T-helper 1 cell treated with Interleukin-12 subunit alpha and Interleukin-12 subunit beta and Interleukin-4 antibody, amounts not matched to agents 30 ng/mL and 1 ng/mL, for 36 hours (primary cell): ENCODE results near the gene RNF121. TPM values are rescaled to one million over a fixed set of nuclear protein-coding genes. Genes with fewer than 3 reads are reported as not detected.

Experiments used
- intact Hi-C: fragments of 100-400 bp; cut with micrococcal nuclease; formaldehyde crosslinking; loops from one replicate; pipeline ENCODE4 v1.15.1; 2024
- total RNA-seq: library from RNA; stranded (reverse); gene quantifications from 2 replicates; pipeline ENCODE4 v1.2.3, GENCODE V29; 2022

Gene RNF121
- total RNA-seq, 1 donor from 2014 or later, result 41.2 TPM

DNA sequence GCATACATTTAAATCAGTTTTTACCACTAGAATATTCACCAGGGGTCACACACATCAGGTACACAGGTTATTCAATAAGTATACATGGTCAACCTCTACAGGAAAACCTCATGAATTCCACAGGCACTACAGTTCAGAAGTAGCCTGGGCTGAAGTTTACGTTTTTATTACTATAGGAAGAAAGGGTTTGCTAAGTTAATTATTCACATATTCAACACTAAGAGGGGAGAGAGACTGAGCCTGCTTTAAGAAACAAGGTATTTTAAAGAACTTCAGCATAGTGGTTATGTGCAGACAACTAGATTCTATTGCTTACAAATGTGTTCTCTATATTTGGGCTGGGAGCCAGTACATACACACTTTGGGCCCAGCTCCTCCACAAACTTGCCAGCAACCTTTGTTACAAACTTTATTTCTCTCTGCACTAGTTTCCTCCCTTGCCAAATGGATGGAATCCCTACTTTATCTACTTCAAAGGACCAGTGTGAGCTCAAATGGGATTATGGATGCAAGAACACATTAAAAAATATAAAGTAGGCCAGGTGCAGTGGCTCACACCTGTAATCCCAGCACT is 101.7 kb downstream of the RNF121 start:
- intact Hi-C loops, result no loop called here

DNA sequence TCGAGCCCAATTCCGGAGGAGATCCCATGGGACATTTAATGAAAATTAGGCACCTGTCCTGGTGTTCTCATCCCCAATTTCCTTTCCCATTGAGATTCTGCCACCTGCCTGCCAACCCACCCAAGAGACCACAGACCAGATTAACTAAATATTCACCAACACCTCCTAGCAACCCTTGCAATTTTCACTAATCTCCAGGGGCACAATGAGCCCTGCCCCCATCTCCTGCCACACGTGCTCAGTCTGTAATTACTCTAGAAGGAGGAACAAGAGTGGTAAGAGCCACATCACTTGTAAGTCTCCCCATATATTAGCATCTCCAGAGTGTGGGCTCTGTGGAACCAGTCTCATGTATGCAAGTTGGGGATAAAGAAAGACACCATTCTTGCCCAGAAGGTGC is 107.8 kb downstream of the RNF121 start:
- intact Hi-C loops, result no loop called here

- intact Hi-C loops, result no loop called here
Observed at GRCh38 chr11:72037554-72038311, 108.9 kb downstream of the RNF121 start.

GRCh38 chr11:72038491-72038890 is 109.6 kb downstream of the RNF121 start:
- intact Hi-C loops, result no loop called here

DNA sequence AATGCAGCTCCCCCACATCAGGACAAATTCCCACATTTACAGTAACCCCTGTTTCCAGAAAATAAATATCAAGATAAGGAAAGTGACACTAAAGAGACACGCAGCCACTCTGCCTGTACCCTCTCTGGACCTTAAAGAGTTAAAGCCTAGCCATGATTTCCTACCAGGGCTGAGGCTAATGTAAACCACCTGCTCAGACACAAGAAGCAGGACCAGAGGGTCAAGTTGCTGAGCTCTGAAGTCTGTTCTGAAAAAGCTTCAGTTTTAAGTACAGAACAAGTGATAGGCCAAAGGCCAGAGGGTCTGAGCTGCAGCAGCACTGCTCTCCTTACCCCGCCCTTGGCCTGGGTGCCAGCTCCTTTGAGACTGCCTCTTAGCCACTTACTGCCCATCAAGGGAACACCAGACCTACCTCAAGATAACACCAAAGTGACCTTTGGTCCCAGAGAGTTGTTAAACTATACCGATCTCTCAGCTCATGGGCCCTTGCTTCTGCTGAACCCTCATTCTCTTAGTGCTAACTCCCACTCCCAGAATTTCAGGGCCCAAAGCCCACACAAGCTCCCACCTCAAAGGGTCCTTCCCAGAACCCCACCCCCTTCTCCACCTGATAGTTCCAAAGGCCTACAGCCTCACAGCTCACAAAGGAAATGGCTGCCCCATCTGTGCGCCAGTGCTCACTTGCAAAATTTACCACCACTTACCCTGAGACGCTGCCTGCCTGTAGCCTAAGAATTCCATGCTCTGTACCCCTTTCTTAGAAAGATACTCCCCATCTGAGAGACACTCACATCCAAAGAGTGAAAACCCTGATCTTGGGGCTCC is 110.4 kb downstream of the RNF121 start:
- intact Hi-C loops, result no loop called here

DNA sequence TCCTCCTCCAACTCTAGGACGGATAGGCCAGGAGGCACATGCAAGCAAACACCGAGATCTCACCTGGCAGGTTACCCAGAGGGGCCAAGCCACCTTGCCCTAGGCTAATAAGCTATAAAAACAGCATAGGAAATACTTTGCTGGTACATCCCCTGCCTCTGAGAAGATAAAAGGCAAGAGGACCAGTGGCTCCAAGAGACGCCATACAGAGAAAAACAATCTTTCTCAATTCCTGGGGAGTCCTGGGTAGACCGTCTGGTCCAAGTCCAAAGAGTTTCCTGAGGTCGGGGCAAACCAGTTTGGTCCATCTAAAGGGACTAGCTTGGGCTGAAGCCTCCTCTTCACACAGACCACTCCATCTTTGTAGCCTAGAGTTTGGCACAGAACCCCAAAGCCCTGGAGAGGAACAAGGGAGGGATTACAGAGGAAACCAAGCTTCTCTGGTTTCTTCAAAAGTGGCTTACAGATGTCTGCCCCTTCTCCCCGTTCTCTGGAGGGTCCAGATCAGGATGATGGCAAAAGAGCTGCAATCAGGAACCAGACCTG is 111.1 kb downstream of the RNF121 start:
- intact Hi-C loops, result loop anchor here (1.0 to 5.0 kb wide), 7 partner anchors 15 to 394 kb away; partner anchors contain the start of genes ANAPC15, CLPB and LAMTOR1

GRCh38 chr11:72040491-72041363 is 111.9 kb downstream of the RNF121 start:
- intact Hi-C loops, result loop anchor here (1.0 to 5.0 kb wide), 8 partner anchors 15 to 394 kb away; partner anchors contain the start of genes ANAPC15, CLPB, LAMTOR1 and LRRC51

DNA sequence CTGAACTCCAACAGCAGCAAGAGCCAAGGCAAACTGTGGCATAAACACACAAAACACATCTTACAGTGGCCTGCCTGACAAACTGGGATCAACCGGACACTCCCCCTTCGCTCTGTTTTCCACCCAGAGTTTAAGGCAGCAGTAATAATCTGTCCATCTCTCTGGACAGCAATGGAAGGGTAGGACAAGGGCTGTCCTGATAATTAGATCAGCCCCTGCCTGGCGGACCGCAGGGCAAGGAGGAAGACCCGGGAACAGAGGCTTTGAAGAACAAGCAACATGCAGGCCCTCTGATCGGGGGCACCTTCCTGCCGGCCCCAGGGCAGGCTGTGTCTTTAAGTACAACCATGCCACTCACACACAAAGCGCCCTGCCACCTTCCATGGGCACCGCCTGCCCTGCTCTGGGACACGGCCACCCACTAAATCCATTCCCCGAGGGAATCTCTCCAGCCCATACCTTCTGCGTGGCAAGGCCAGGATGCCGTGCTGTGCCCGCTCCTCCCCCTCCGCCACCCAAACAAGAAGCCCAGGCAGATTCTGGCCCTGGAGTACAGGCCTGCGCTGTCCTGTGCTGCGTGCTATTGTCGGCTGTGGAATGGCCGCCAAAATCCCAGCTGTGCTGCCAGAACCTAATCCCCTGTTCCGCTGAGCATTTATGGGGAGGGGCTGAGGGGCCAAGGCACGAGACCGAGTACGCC is 112.7 kb downstream of the RNF121 start:
- intact Hi-C loops, result loop anchor here (1.0 to 5.0 kb wide), 3 partner anchors 39 to 113 kb away; partner anchors contain the start of genes LRRC51, NUMA1 and XNDC1N

DNA sequence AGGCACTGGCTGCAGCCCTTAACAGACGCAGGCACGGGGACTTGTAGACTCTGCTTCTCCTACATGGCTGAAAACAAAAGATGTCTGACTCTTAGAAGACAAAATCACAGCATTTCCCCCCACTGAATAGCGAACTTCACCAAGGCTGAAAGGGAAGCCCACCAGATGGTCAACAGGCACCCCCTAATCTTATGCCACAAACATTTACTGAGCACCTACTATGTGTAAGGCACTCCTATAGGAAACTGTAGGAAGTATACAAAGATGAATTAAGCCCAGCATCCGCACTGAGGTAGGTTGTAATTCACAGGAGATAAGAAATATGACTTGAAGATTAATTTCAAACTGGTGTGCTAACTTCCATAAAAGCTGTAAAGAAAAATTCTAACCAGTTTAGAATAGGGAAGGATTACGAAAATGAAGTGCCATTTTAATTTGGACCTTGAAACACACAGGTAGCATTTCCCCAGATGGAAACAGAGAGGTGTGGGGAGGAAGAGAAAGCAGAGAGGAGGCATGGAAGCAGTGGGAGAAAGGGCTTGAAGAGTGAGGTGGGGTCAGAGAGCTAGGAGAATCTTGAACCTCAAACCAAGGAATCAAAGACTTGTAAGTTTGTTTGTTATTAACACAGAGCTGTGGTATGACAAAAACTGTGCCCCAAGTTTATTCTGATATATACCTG is 113.4 kb downstream of the RNF121 start:
- intact Hi-C loops, result loop anchor here (1.0 to 5.0 kb wide), 2 partner anchors 100 to 114 kb away; partner anchors contain the start of gene XNDC1N

DNA sequence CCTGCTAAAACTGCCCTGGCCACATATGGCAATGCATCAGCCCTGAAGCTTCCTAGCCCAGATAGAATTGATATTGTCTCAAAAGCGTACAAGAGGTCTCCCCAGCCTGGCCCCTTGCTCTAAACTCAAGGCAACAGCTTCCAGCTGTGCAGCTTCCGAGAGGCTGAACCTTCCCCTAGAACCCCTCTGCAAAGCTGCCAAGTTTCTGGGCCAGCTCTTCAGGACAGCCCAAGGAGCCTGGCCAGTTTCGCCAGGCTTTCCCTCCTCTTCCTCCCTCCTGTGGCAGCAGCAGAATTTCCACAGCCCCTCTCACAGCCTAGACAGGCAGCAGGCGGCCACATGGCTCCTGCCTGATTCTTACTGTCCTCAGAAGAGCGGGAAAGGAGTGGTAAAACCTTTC is 117.0 kb downstream of the RNF121 start:
- intact Hi-C loops, result no loop called here

Other genes starting within 250 kb of the RNF121 start
- not detected in 2 replicates for gene DEFB108B, start 95.8 kb upstream of the RNF121 start, total RNA-seq
- not detected in 2 replicates for gene DEFB131B, start 50.6 kb upstream of the RNF121 start, total RNA-seq
- gene XNDC1N, start 452 bp upstream of the RNF121 start, total RNA-seq, result 15.1 and 21.5 TPM in 2 replicates
- gene IL18BP, start 69.9 kb downstream of the RNF121 start, total RNA-seq, result 19.2 and 22.8 TPM in 2 replicates
- 181 and 183 TPM in 2 replicates for gene NUMA1, start 151.5 kb downstream of the RNF121 start, total RNA-seq
- 6.2 and 6.7 TPM in 2 replicates for gene LRRC51, start 151.8 kb downstream of the RNF121 start, total RNA-seq
- gene LAMTOR1, start 174.3 kb downstream of the RNF121 start, total RNA-seq, result 81.5 and 82.6 TPM in 2 replicates
- gene TOMT, start 176.9 kb downstream of the RNF121 start, total RNA-seq, result not detected in 2 replicates
- 46.0 and 53.8 TPM in 2 replicates for gene ANAPC15, start 183.6 kb downstream of the RNF121 start, total RNA-seq
- not detected in 2 replicates for gene FOLR3, start 206.7 kb downstream of the RNF121 start, total RNA-seq